Subcutaneous adipose tissue (tissue), 4 donors: ENCODE results near the gene MOB3B. TPM values are rescaled to one million over a fixed set of nuclear protein-coding genes. Genes with fewer than 3 reads are reported as not detected.

Experiments used
- CTCF ChIP-seq: fragments of 450-650 bp; IDR thresholded peaks from one replicate; pipeline ENCODE4 v1.5.1; 2016; ENCODE audit warnings: low read depth, mild to moderate bottlenecking, control low read depth, antibody characterized with exemption, moderate library complexity
- total RNA-seq, 4 donors: library from RNA; depleted of rRNA; stranded (reverse); fragments of >200 nt; gene quantifications; one replicate each; pipeline ENCODE4 v1.1.0, GENCODE V29; 2016

The MOB3B gene
- total RNA-seq, 4 donors from 2014 or later, result 11.9 to 13.4 (median 12.6) TPM

DNA sequence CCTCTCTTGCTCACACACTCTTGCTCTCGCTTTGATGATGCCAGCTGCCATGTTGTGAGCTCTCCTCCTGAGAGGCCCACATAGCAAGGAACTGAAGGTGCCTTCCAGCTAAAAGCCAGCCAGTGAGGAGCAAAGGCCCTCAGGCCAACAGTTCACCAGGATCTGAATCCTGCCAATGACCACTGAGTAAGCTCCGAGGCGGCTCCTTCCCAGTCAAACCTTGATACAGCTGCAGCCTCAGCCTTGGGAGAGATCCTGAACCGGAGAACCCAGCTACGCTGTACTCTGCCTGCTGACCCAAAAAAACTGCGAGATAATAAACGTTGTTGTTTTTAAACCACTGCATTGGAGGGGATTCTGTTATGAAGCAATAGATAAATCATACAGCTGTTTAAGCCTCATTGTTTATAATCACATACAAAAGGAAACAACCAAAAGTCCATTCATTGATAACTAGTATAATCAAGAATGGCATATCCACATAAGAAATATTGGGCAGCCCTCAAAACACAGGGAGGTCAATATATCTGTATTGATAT is 54.5 kb downstream of the MOB3B start:
- TF ChIP-seq CTCF, result no peak

DNA sequence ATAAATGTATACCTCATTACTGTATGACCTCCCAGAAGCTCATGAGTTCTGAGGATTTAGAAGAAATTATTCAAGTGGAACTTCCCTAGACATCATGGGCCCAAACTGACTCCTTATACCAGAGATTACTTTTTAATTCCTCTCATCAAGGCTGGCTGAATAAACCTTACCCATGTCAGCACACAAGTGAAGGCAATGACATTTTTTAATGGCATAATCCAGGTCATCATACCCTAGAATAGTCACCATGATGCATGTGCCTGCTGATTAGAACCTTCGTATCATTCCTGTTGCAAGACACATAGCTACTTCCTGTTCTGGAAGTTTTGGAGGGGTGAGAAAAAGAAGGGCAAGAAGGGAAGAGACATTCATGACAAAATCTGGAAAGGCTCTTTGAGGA is 55.3 kb downstream of the MOB3B start:
- TF ChIP-seq CTCF, result no peak

DNA sequence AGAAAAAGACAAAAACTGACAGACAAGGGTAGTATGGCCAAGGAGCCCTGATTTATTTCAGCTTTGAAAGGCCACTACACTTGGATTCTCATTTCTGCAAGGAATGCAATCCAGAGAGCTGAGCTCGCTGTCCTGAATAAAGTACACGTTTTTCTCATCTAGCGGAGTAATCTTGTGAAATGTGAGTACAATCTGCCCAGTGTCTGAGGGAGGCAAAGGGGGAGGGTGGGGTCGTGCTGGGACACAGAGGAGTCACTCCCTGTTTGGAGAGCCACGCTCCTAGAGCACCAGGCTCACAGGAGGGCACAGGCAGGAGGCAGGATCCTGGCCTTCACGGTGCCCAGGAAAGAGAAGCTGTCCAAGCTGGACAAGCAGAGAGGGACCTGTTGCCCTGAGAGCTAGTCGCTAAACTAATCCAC is 56.5 kb downstream of the MOB3B start:
- TF ChIP-seq CTCF, result no peak

DNA sequence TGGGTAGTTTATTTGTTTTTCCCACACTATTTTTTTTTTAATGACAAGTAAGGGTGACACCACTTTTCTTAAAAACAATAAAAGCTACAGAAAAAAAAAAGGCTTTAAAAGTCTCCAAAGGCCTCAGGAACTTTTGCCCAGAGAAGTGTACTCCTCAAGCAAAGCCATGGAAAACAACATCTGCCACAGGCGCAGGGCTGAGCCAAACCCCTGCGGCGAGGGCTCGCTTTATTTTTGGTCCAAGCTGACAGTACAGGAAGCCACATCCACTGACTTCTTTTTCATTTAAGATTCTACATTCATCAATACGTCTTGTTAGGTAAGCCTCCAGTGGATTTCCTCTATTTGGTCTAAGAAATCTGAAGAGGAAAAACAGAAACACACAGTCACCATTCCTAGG is 57.4 kb downstream of the MOB3B start:
- TF ChIP-seq CTCF, result no peak

- no peak for TF ChIP-seq CTCF
Measured at GRCh38 chr9:27471789-27472188, 57.8 kb downstream of the MOB3B start.

DNA sequence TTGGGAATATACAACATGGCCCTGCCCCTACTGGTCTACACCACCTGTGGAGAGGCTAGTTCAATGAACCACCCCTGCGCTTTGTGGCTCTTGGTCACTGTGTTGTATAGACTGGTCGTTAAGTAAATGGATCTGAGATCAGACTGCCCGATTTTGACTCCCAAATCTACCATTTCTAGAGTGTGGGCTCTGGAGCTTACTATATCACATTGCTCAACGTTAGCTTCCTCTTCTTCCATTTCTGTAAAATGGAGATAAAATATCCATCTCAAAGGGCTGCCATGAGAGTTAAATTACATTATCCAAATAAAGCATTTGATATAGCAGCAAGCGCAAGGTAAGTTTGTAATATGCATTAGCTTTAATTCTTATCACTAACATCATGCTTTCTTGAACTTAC is 58.2 kb downstream of the MOB3B start:
- TF ChIP-seq CTCF, result no peak

DNA sequence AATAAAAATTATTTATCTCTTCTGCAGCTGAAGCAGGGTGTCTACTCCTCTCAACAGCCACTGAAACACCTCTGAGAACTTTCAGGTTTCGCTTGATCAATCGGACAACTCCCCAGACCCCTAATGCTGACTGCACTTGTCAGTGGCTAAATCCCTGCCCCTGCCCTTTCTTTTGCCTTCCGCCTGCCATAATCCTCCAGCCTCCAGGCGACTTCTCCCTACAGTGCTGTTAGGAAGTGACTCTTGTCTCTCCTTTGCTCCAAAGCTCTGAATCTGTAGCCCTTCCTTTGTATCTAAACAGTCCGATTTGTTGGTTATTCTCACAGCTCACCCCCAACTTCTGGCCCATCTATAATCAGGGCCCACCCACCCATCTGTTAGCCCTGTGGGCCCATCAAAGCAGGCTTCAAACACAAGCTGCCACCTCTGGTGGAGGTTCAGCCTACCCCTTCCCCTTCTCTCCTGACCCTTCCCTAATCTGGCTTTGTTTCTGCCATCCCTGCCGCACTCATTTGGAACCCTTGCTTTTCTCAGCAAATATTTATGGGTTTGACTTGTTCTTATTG is 59.2 kb downstream of the MOB3B start:
- TF ChIP-seq CTCF, result no peak
